Measurements from ENCODE around the gene C11orf58.
A peak's percentile ranks its signal among the peaks of the same experiment; 100 is the strongest.

C11orf58 gene

GRCh38 chr11:16738193-16738946 is at the start of gene C11orf58:
Gene C11orf58, plus strand, starts transcription at chr11:16738647. Its CDS starts 132 bp downstream, at chr11:16738779.
- no peak for TF ChIP-seq GATA1 (IDR thresholded peaks at IDR 0.05; ENCODE audit: low read depth, low read length)
- TF ChIP-seq POLR2A (IDR thresholded peaks at IDR 0.05; ENCODE audit: low read length): peak; percentile 98
- DNase-seq: peak; percentile 97

GRCh38 chr11:16690086-16690485 is 48.4 kb upstream of the C11orf58 start:
- DNase-seq: no peak
- TF ChIP-seq POLR2A (IDR thresholded peaks at IDR 0.05; ENCODE audit: low read length): no peak

- no peak for DNase-seq
- no peak for TF ChIP-seq GATA1 (IDR thresholded peaks at IDR 0.05; ENCODE audit: low read depth, low read length)
- TF ChIP-seq POLR2A (IDR thresholded peaks at IDR 0.05; ENCODE audit: low read length): no peak
Observed at GRCh38 chr11:16703795-16704194, 34.7 kb upstream of the C11orf58 start.

GRCh38 chr11:16713594-16713993 is 24.9 kb upstream of the C11orf58 start:
- TF ChIP-seq POLR2A (IDR thresholded peaks at IDR 0.05; ENCODE audit: low read length) (no peak), GATA1 (IDR thresholded peaks at IDR 0.05; ENCODE audit: low read depth, low read length) (no peak)
- no peak for DNase-seq

GRCh38 chr11:16722581-16723344 is 15.7 kb upstream of the C11orf58 start:
- DNase-seq: no peak
- TF ChIP-seq POLR2A (IDR thresholded peaks at IDR 0.05; ENCODE audit: low read length) (no peak), GATA1 (IDR thresholded peaks at IDR 0.05; ENCODE audit: low read depth, low read length) (no peak)

- TF ChIP-seq POLR2A (IDR thresholded peaks at IDR 0.05; ENCODE audit: low read length) (no peak), GATA1 (IDR thresholded peaks at IDR 0.05; ENCODE audit: low read depth, low read length) (no peak)
- DNase-seq: peak; percentile 3 to 5
Observed at GRCh38 chr11:16727806-16728205, 10.6 kb upstream of the C11orf58 start.

- DNase-seq: no peak
- TF ChIP-seq GATA1 (IDR thresholded peaks at IDR 0.05; ENCODE audit: low read depth, low read length) (no peak), POLR2A (IDR thresholded peaks at IDR 0.05; ENCODE audit: low read length) (no peak)
Observed at GRCh38 chr11:16737818-16738192, 642 bp upstream of the C11orf58 start.

GRCh38 chr11:16738947-16739815 is 734 bp downstream of the C11orf58 start:
- no peak for TF ChIP-seq POLR2A (IDR thresholded peaks at IDR 0.05; ENCODE audit: low read length)
- TF ChIP-seq GATA1 (IDR thresholded peaks at IDR 0.05; ENCODE audit: low read depth, low read length): no peak
- DNase-seq: peak in 1 of 2 experiments; percentile 56

GRCh38 chr11:16741473-16741872 is 3.0 kb downstream of the C11orf58 start:
- TF ChIP-seq POLR2A (IDR thresholded peaks at IDR 0.05; ENCODE audit: low read length) (no peak), GATA1 (IDR thresholded peaks at IDR 0.05; ENCODE audit: low read depth, low read length) (no peak)
- peak in 1 of 2 experiments; percentile 9 for DNase-seq

GRCh38 chr11:16743478-16743877 is 5.0 kb downstream of the C11orf58 start:
- TF ChIP-seq GATA1 (IDR thresholded peaks at IDR 0.05; ENCODE audit: low read depth, low read length) (no peak), POLR2A (IDR thresholded peaks at IDR 0.05; ENCODE audit: low read length) (no peak)
- no peak for DNase-seq

- TF ChIP-seq GATA1 (IDR thresholded peaks at IDR 0.05; ENCODE audit: low read depth, low read length) (no peak), POLR2A (IDR thresholded peaks at IDR 0.05; ENCODE audit: low read length) (no peak)
Observed at GRCh38 chr11:16744128-16744725, 5.8 kb downstream of the C11orf58 start.

GRCh38 chr11:16745950-16746605 is 7.6 kb downstream of the C11orf58 start:
- peak in 1 of 2 experiments; percentile 13 for DNase-seq
- TF ChIP-seq POLR2A (IDR thresholded peaks at IDR 0.05; ENCODE audit: low read length) (no peak), GATA1 (IDR thresholded peaks at IDR 0.05; ENCODE audit: low read depth, low read length) (no peak)

More at GRCh38 chr11:16744128-16744725, 5.8 kb downstream of the C11orf58 start:
- DNase-seq: no peak

GRCh38 chr11:16749092-16749491 is 10.6 kb downstream of the C11orf58 start:
- no peak for TF ChIP-seq POLR2A (IDR thresholded peaks at IDR 0.05; ENCODE audit: low read length)
- TF ChIP-seq GATA1 (IDR thresholded peaks at IDR 0.05; ENCODE audit: low read depth, low read length): no peak
- DNase-seq: no peak
